K562 (cell line): ENCODE data around the gene ZNF326. TPM values are rescaled to one million over a fixed set of nuclear protein-coding genes. Genes with fewer than 3 reads are reported as not detected.

ENCODE experiments used
- ARID2 ChIP-seq: fragments of 450-650 bp; IDR thresholded peaks from 2 replicates; pipeline ENCODE4 v1.6.1; 2017; ENCODE audit warnings: antibody characterized with exemption, mild to moderate bottlenecking
- ATF2 ChIP-seq: sonication (generic); formaldehyde crosslinking; IDR thresholded peaks from 2 replicates; pipeline ENCODE4 v1.8.1; 2022; ENCODE audit warnings: missing genetic modification reagents
- CBFA2T2 ChIP-seq: fragments of 450-650 bp; conservative IDR thresholded peaks from 2 replicates; pipeline ENCODE4 v1.6.1; 2017; ENCODE audit warnings: mild to moderate bottlenecking
- CBX8 ChIP-seq: fragments of 200-600 bp; sonication (generic); IDR thresholded peaks from 2 replicates; pipeline ENCODE4 v1.6.1; 2012; ENCODE audit warnings: borderline replicate concordance, mixed run types, low read depth, mild to moderate bottlenecking, moderate library complexity, mixed read lengths, low read length, control low read depth, inconsistent platforms; ENCODE audit not compliant: poor library complexity, severe bottlenecking; ENCODE audit errors: extremely low read depth
- DEAF1 ChIP-seq: fragments of 450-650 bp; formaldehyde crosslinking; IDR thresholded peaks from 2 replicates; pipeline ENCODE4 v1.4.0; 2020; ENCODE audit warnings: mild to moderate bottlenecking, moderate library complexity
- EP400 ChIP-seq: fragments of 450-650 bp; IDR thresholded peaks from 2 replicates; pipeline ENCODE4 v1.6.1; 2017; ENCODE audit warnings: antibody characterized with exemption, mild to moderate bottlenecking, moderate library complexity
- ETS1 ChIP-seq: conservative IDR thresholded peaks from 2 replicates; pipeline ENCODE4 v1.6.1; 2011; ENCODE audit warnings: low read depth, mild to moderate bottlenecking, low read length; ENCODE audit not compliant: control insufficient read depth
- GABPB1 ChIP-seq: sonication (generic); formaldehyde crosslinking; IDR thresholded peaks from 2 replicates; pipeline ENCODE4 v1.8.0; 2022; ENCODE audit warnings: mild to moderate bottlenecking, missing genetic modification reagents
- JUND ChIP-seq, 2 experiments: IDR thresholded peaks; 2 replicates in 1 of 2; 3 replicates in 1 of 2; pipeline ENCODE4 v1.6.1; 2011; ENCODE audit warnings: borderline replicate concordance in 2 of 2, low read depth in 2 of 2, low read length in 2 of 2, improper control_type of control experiment in 1 of 2, missing biosample characterization in 1 of 2, missing genetic modification characterization in 1 of 2, missing genetic modification reagents in 1 of 2
- MXD1 ChIP-seq: fragments of 250-450 bp; sonication (Bioruptor Pico); IDR thresholded peaks from 2 replicates; pipeline ENCODE4 v1.8.0; 2021; ENCODE audit warnings: borderline replicate concordance, mild to moderate bottlenecking, moderate library complexity; ENCODE audit not compliant: poor library complexity, severe bottlenecking
- PBX2 ChIP-seq, 2 experiments: IDR thresholded peaks in 1 of 2; conservative IDR thresholded peaks in 1 of 2; 2 replicates each; pipeline ENCODE4 v1.6.1; 2016; ENCODE audit warnings: low read depth in 2 of 2, mild to moderate bottlenecking in 1 of 2, missing compliant biosample characterization in 1 of 2, missing genetic modification characterization in 1 of 2, moderate library complexity in 1 of 2
- PHTF2 ChIP-seq: fragments of 250-450 bp; sonication (Bioruptor Pico); IDR thresholded peaks from 2 replicates; pipeline ENCODE4 v1.5.0; 2021; ENCODE audit warnings: mild to moderate bottlenecking
- STAG1 ChIP-seq: sonication (generic); formaldehyde crosslinking; IDR thresholded peaks from 2 replicates; pipeline ENCODE4 v1.5.0; 2020; ENCODE audit warnings: missing genetic modification reagents, borderline replicate concordance
- ZNF395 ChIP-seq: fragments of 200-800 bp; sonication (Bioruptor generic); IDR thresholded peaks from 2 replicates; pipeline ENCODE4 v1.6.1; 2017; ENCODE audit warnings: missing genetic modification characterization, missing compliant biosample characterization
- ZNF584 ChIP-seq: fragments of 200-800 bp; sonication (Bioruptor generic); IDR thresholded peaks from 2 replicates; pipeline ENCODE4 v1.6.1; 2016; ENCODE audit warnings: low read depth, mild to moderate bottlenecking, missing genetic modification characterization, missing compliant biosample characterization
- polyA plus RNA-seq, 8 experiments: library from polyadenylated mRNA; depleted of rRNA in 4 of 8; stranded (reverse) in 5 of 8; unstranded in 3 of 8; fragments of >200 nt; fragmentation: Nextera tagmentation in 2 of 8; fragmentation: Illumina TruSeq in 1 of 8; extraction: Ambion mirVana in 2 of 8; extraction: Trizol in 1 of 8; gene quantifications; 2 replicates each; pipeline versions ENCODE4 v1.2.1 to v1.2.3, GENCODE V29; 2011 to 2014; ENCODE audit warnings: inconsistent platforms in 1 of 8, missing spikeins in 1 of 8
- total RNA-seq, 7 experiments: library from RNA; depleted of rRNA in 6 of 7; stranded (reverse); fragments of >200 nt in 6 of 7; fragmentation: Illumina TruSeq in 2 of 7; extraction: Trizol in 2 of 7; gene quantifications; 2 replicates each; pipeline versions ENCODE4 v1.2.1 to v1.2.3, GENCODE V29; 2011 to 2021; ENCODE audit warnings: low replicate concordance in 1 of 7

ZNF326 gene
- total and polyA plus RNA-seq, 9 of the 15 experiments (the other 6 are each of a cell fraction or from before 2014, with no cell fraction given) = 7.2 to 33.2 (median 20.1) TPM

GRCh38 chr1:89953131-89953626, 41.7 kb upstream of the ZNF326 start (continued):
- TF ChIP-seq MXD1 (CRISPR knock-in tag) (no peak), CBFA2T2 (peak; percentile 21; the same call in 1 of the 2 replicates), ETS1 (no peak), EP400 (peak; percentile 42), STAG1 (CRISPR knock-in tag) (peak; percentile 30; the same call in 1 of the 2 replicates), DEAF1 (CRISPR knock-in tag) (peak; percentile 87), CBX8 (no peak), JUND (IDR thresholded peaks at IDR 0.05; ENCODE audit: borderline replicate concordance, low read depth, low read length) (peak; percentile 70), JUND (tag; IDR thresholded peaks at IDR 0.05; ENCODE audit: borderline replicate concordance, low read depth, low read length) (peak; percentile 73; the same call in 1 of the 3 replicates), GABPB1 (CRISPR knock-in tag) (0 out of 2 replicates have a peak, but pooled peaks have one; percentile 22), PBX2 (CRISPR knock-in tag; IDR thresholded peaks at IDR 0.05; ENCODE audit: low read depth) (no peak), PBX2 (tag; conservative IDR thresholded peaks at IDR 0.05; ENCODE audit: low read depth) (peak; percentile 41; the same call in 1 of the 2 replicates), ATF2 (CRISPR knock-in tag) (no peak), ZNF584 (CRISPR knock-in tag) (0 out of 2 replicates have a peak, but pooled peaks have one; percentile 31), ARID2 (peak; percentile 66; the same call in 1 of the 2 replicates), ZNF395 (CRISPR knock-in tag) (0 out of 2 replicates have a peak, but pooled peaks have one; percentile 6), PHTF2 (CRISPR knock-in tag) (no peak)
